ENCODE results near the gene PRSS53. TPM values are rescaled to one million over a fixed set of nuclear protein-coding genes. Genes with fewer than 3 reads are reported as not detected.

Gene PRSS53
- polyA plus RNA-seq, 3 donors, result 0.17 to 5.1 TPM; not detected in 1

DNA sequence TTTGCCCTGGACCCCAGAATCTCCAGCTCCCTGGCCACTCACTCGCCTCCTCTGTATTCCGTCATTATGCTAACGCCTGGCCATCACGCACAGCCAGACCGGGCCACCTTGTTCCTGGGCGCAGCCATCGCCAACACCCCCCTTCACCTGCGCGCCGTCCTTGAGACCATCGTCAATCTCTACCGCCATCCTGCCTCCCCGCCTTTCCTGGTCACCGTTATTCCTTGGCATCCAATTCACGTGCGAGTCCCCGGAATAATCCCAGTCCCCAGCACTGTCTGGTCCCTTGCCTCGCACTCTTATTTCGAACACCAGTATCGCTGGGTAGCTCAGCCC, 5.3 kb upstream of the PRSS53 start:
- intact Hi-C loops (cut with micrococcal nuclease), result loop anchor here (2.0 to 10.0 kb wide), 5 partner anchors 19 to 139 kb away; partner anchors contain the start of genes HSD3B7 (in 1 of the 2), SETD1A (in 1 of the 2), STX4 (in 1 of the 2) and ZNF646 (in 1 of the 2)
- H3K27me3 Mint-ChIP-seq (ENCODE audit: low read depth in 3 of 3), result peaks cover 0 to 2% (median 1%) of the 10 kb centered on the region in 3 donors
- H3K4me3 Mint-ChIP-seq, result peak overlapping the region; percentile 89 to 98
- WGBS (ENCODE audit: insufficient coverage), result 2% methylated on average over 17 of the region's 20 CpGs
- peak overlapping the region; percentile 66 to 92 (median 81) for H3K27ac Mint-ChIP-seq
- peaks cover 21 to 28% of the 10 kb centered on the region in 2 donors for H3K36me3 Mint-ChIP-seq
- DNase-seq, result no peak
- Histone ChIP-seq H3K9ac (ENCODE audit: insufficient read depth, low read length, poor library complexity, severe bottlenecking) (peak overlapping the region; percentile 75), H3K9me3 (replicated peaks in 1 of 2; ENCODE audit: control insufficient read depth in 1 of 2, insufficient read depth in 1 of 2, low read length in 2 of 2) (no peaks in the 10 kb centered on the region), H3K27me3 (ENCODE audit: control insufficient read depth in 2 of 2, insufficient read depth in 2 of 2, low read length in 2 of 2) (no peaks in the 10 kb centered on the region), H3K4me1 (ENCODE audit: control insufficient read depth in 1 of 2, insufficient read depth in 2 of 2, low read length in 2 of 2) (peaks cover 25 to 29% of the 10 kb centered on the region in 2 donors), H3K36me3 (replicated peaks in 1 of 2; ENCODE audit: control insufficient read depth in 1 of 2, insufficient read depth in 2 of 2, low read length in 2 of 2) (peaks cover 11 to 20% of the 10 kb centered on the region in 2 donors), H3K4me2 (replicated peaks; ENCODE audit: extremely low read depth, low read length, poor library complexity, severe bottlenecking) (peak overlapping the region; percentile 99), H2AFZ (ENCODE audit: insufficient read depth, low read depth, low read length, poor library complexity, severe bottlenecking) (peak overlapping the region; percentile 96), H3K79me2 (ENCODE audit: insufficient read depth, low read length) (peaks cover 24% of the 10 kb centered on the region), H3K27ac (ENCODE audit: low read depth in 1 of 2, low read length in 2 of 2) (peak overlapping the region; percentile 52 to 74), H3K4me3 (replicated peaks in 1 of 3; ENCODE audit: low read depth in 2 of 3, low read length in 3 of 3) (peak overlapping the region; percentile 49 to 92 (median 92)), H4K20me1 (ENCODE audit: insufficient read depth, low read length) (peaks cover 4% of the 10 kb centered on the region)
- TF ChIP-seq, protein P1, sequence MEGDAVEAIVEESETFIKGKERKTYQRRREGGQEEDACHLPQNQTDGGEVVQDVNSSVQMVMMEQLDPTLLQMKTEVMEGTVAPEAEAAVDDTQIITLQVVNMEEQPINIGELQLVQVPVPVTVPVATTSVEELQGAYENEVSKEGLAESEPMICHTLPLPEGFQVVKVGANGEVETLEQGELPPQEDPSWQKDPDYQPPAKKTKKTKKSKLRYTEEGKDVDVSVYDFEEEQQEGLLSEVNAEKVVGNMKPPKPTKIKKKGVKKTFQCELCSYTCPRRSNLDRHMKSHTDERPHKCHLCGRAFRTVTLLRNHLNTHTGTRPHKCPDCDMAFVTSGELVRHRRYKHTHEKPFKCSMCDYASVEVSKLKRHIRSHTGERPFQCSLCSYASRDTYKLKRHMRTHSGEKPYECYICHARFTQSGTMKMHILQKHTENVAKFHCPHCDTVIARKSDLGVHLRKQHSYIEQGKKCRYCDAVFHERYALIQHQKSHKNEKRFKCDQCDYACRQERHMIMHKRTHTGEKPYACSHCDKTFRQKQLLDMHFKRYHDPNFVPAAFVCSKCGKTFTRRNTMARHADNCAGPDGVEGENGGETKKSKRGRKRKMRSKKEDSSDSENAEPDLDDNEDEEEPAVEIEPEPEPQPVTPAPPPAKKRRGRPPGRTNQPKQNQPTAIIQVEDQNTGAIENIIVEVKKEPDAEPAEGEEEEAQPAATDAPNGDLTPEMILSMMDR (IDR thresholded peaks at IDR 0.05), result no peak
- H3K9me3 Mint-ChIP-seq, result peaks cover 0 to 2% (median 0%) of the 10 kb centered on the region in 7 donors
- peaks cover 21% of the 10 kb centered on the region for H3K4me1 Mint-ChIP-seq

DNA sequence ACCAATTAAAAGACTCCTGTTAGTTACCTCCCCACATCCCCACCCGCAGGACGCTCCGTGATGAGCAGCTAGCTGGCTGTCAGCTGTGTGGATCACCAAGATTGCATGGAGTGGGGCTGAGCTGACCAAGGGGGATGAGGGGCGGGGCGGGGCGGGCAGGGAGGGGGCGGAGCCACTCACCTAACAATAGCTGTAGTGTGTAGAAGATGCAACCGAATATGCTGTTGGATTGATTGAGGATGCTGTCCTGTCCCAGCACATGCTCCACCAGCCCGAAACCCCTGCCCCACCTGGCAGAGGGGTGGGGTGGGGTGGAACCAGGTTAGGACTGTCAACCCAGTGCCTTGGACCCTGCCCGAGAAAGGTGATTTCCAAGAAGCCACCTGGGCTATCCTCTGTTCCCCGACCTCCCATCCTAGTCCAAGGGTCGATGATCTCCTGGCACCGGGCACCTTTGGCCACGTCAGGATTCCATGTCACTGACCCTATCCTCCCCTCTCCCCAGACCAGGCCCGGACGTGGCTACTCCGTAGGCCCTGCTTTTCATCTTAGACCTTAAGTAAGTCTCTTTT, 4.5 kb upstream of the PRSS53 start:
- no peak for DNase-seq

More for the DNA sequence above, 4.5 kb upstream of the PRSS53 start:
- Histone ChIP-seq H3K27me3 (ENCODE audit: control insufficient read depth in 2 of 2, insufficient read depth in 2 of 2, low read length in 2 of 2) (no peaks in the 10 kb centered on the region), H3K9me3 (replicated peaks in 1 of 2; ENCODE audit: control insufficient read depth in 1 of 2, insufficient read depth in 1 of 2, low read length in 2 of 2) (no peaks in the 10 kb centered on the region), H3K36me3 (replicated peaks in 1 of 2; ENCODE audit: control insufficient read depth in 1 of 2, insufficient read depth in 2 of 2, low read length in 2 of 2) (peaks cover 11 to 28% of the 10 kb centered on the region in 2 donors), H3K4me2 (replicated peaks; ENCODE audit: extremely low read depth, low read length, poor library complexity, severe bottlenecking) (peak overlapping the region; percentile 99), H3K4me1 (ENCODE audit: control insufficient read depth in 1 of 2, insufficient read depth in 2 of 2, low read length in 2 of 2) (peaks cover 25 to 29% of the 10 kb centered on the region in 2 donors), H3K79me2 (ENCODE audit: insufficient read depth, low read length) (peaks cover 24% of the 10 kb centered on the region), H3K4me3 (replicated peaks in 1 of 3; ENCODE audit: low read depth in 2 of 3, low read length in 3 of 3) (peak overlapping the region in 1 of 3 experiments; percentile 92), H4K20me1 (ENCODE audit: insufficient read depth, low read length) (peaks cover 4% of the 10 kb centered on the region), H3K27ac (ENCODE audit: low read depth in 1 of 2, low read length in 2 of 2) (no peak overlapping the region), H2AFZ (ENCODE audit: insufficient read depth, low read depth, low read length, poor library complexity, severe bottlenecking) (no peak overlapping the region), H3K9ac (ENCODE audit: insufficient read depth, low read length, poor library complexity, severe bottlenecking) (peak overlapping the region; percentile 75)
- TF ChIP-seq, protein P1 (IDR thresholded peaks at IDR 0.05), result no peak
- intact Hi-C loops (cut with micrococcal nuclease), result loop anchor here in 1 of 2 donors (5.0 to 10.0 kb wide), 3 partner anchors 52 to 138 kb away; partner anchors contain the start of genes SETD1A and STX4
- H3K4me3 Mint-ChIP-seq, result no peak overlapping the region
- peaks cover 0 to 3% (median 1%) of the 10 kb centered on the region in 3 donors for H3K27me3 Mint-ChIP-seq (ENCODE audit: low read depth in 3 of 3)
- 100% methylated on average over 2 of the region's 17 CpGs for WGBS (ENCODE audit: insufficient coverage)
- peaks cover 0 to 2% (median 0%) of the 10 kb centered on the region in 7 donors for H3K9me3 Mint-ChIP-seq
- H3K4me1 Mint-ChIP-seq, result peaks cover 21% of the 10 kb centered on the region
- H3K36me3 Mint-ChIP-seq, result peaks cover 22 to 34% of the 10 kb centered on the region in 2 donors
- no peak overlapping the region for H3K27ac Mint-ChIP-seq

Measured in CD14-positive monocyte (primary cell).